ENCODE results near the gene FA2H.
A peak's percentile ranks its signal among the peaks of the same experiment; 100 is the strongest.
"Not testable (repeated sequence)": the region's sequence is repeated elsewhere in the genome, so short reads cannot be mapped to it uniquely, and the experiment has no call there.

The FA2H gene

GRCh38 chr16:74720579-74720978 is 54.0 kb downstream of the FA2H start:
- no peak for FAIRE-seq

GRCh38 chr16:74718741-74719610 is 55.6 kb downstream of the FA2H start:
- no peak for FAIRE-seq

GRCh38 chr16:74718140-74718539 is 56.5 kb downstream of the FA2H start:
- FAIRE-seq: no peak

- FAIRE-seq: no peak
These were observed 57.3 kb downstream of the FA2H start for GRCh38 chr16:74717367-74717766.

- FAIRE-seq: no peak
These were observed 58.3 kb downstream of the FA2H start for GRCh38 chr16:74716355-74716754.

GRCh38 chr16:74713876-74714275 is 60.7 kb downstream of the FA2H start:
- no peak for FAIRE-seq

- FAIRE-seq: no peak
These were observed 61.3 kb downstream of the FA2H start for GRCh38 chr16:74713325-74713724.

GRCh38 chr16:74711938-74712337 is 62.7 kb downstream of the FA2H start:
- no peak for FAIRE-seq

GRCh38 chr16:74710401-74710800 is 64.2 kb downstream of the FA2H start:
- no peak for FAIRE-seq

GRCh38 chr16:74709441-74709877 is 65.2 kb downstream of the FA2H start:
- peak; percentile 78 for FAIRE-seq

GRCh38 chr16:74700438-74701225 is 74.0 kb downstream of the FA2H start, which contains the start of gene MLKL:
Gene MLKL, minus strand, starts transcription at chr16:74700862. Its CDS starts 5,105 bp downstream, at chr16:74695757.
- no peak for FAIRE-seq

GRCh38 chr16:74700116-74700437 is 74.5 kb downstream of the FA2H start:
- no peak for FAIRE-seq

- FAIRE-seq: no peak
These were observed 75.0 kb downstream of the FA2H start for GRCh38 chr16:74699666-74700065.

- no peak for FAIRE-seq
These were observed 76.4 kb downstream of the FA2H start for GRCh38 chr16:74698222-74698621.

GRCh38 chr16:74695450-74696422 is 78.9 kb downstream of the FA2H start:
- FAIRE-seq: no peak

- no peak for FAIRE-seq
These were observed 83.3 kb downstream of the FA2H start for GRCh38 chr16:74691093-74691855.

- FAIRE-seq: no peak
These were observed 92.1 kb downstream of the FA2H start for GRCh38 chr16:74682556-74682955.

GRCh38 chr16:74680681-74681080 is 93.9 kb downstream of the FA2H start:
- no peak for FAIRE-seq

- FAIRE-seq: no peak
These were observed 94.6 kb downstream of the FA2H start for GRCh38 chr16:74679983-74680382.

- FAIRE-seq: no peak
These were observed 96.8 kb downstream of the FA2H start for GRCh38 chr16:74677868-74678267.

GRCh38 chr16:74673876-74674275 is 100.7 kb downstream of the FA2H start:
- FAIRE-seq: no peak

GRCh38 chr16:74668877-74669276 is 105.7 kb downstream of the FA2H start:
- not testable (repeated sequence) for FAIRE-seq
